ENCODE measurements around the gene PRKCE. TPM values are rescaled to one million over a fixed set of nuclear protein-coding genes. Genes with fewer than 3 reads are reported as not detected.

The PRKCE gene
- total RNA-seq, 1 donor from 2014 or later, result 85.0 TPM

DNA sequence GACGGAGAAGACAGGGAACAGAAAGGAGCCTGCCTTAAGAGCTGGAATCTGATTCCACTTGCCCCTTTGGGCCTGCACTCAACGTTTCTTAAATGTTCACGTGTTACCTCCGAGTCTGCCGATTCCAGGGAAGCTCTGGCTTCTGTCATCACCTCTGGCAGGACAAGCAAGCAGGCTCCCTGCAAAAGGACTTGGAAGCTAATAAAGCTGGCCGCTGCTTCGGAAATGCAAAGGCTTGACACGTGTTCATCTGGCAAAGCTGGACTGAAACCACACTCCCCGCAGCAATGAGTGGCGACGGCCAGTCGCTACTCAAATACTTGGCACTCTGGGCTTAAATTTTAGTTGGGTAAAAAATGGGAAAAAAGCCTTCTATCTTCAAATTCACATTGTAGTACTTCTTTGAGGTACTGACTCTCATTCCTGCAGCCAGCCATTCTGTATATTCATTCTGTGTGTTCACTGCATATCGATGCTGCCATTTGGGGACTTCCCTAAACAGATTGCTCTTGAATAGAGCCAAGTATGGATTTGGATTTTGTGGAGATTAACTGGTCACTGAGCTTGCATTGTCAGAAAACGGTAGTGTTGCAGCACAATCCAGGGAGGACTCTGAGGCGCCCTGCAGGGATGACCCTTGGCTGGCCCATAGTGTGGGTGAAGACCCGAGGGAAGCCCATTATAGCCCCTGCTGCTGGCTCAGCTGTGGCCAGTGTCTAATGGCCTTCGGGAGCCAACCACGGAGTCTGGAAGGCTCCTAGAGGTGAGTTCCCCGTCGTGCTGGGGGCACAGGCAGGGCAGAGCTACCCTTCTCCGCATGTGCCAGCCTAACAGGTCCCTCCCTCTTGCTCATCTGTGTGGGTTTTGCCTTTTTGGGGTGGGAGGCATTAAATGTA lies 231.5 kb downstream of the PRKCE start:
- DNase-seq (no peak), ATAC-seq (no peak)
- intact Hi-C loops (cut with DNase I), result no loop called here
- H3K36me3 ChIP-seq, result no peaks in the 10 kb centered on the region
- H3K4me1 ChIP-seq, result peaks cover 56% of the 10 kb centered on the region
- no peaks in the 10 kb centered on the region for H3K27me3 ChIP-seq (ENCODE audit: low read depth)
- no peak overlapping the region for H3K27ac ChIP-seq
- H3K9me3 ChIP-seq, result no peaks in the 10 kb centered on the region
- no peak overlapping the region for H3K4me3 ChIP-seq
- TF ChIP-seq, protein P1, sequence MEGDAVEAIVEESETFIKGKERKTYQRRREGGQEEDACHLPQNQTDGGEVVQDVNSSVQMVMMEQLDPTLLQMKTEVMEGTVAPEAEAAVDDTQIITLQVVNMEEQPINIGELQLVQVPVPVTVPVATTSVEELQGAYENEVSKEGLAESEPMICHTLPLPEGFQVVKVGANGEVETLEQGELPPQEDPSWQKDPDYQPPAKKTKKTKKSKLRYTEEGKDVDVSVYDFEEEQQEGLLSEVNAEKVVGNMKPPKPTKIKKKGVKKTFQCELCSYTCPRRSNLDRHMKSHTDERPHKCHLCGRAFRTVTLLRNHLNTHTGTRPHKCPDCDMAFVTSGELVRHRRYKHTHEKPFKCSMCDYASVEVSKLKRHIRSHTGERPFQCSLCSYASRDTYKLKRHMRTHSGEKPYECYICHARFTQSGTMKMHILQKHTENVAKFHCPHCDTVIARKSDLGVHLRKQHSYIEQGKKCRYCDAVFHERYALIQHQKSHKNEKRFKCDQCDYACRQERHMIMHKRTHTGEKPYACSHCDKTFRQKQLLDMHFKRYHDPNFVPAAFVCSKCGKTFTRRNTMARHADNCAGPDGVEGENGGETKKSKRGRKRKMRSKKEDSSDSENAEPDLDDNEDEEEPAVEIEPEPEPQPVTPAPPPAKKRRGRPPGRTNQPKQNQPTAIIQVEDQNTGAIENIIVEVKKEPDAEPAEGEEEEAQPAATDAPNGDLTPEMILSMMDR (IDR thresholded peaks at IDR 0.05), result no peak

DNA sequence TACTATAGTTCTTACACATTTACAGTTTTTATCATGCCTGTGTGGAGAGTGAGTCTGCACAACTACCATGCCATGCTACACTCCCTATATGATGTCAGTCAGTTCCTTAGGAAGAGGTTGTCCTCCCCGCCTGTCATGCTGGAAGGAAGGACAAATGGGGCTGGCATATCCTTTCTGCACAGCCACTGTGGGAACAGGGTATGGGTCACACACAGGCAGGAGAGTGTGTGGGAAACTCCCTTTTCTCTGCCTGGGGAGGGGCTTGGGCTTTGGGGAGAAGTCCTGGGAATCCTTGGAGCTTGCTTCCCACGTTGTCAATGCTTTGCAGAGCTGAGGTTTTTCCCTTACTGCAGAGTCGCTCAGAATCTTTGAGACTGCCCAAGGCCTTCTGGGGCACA lies 232.1 kb downstream of the PRKCE start:
- Histone ChIP-seq H3K4me3 (no peak overlapping the region), H3K9me3 (no peaks in the 10 kb centered on the region), H3K36me3 (no peaks in the 10 kb centered on the region), H3K4me1 (peaks cover 61% of the 10 kb centered on the region), H3K27ac (no peak overlapping the region), H3K27me3 (ENCODE audit: low read depth) (no peaks in the 10 kb centered on the region)
- TF ChIP-seq, protein P1 (IDR thresholded peaks at IDR 0.05), result no peak
- DNase-seq (no peak), ATAC-seq (no peak)
- intact Hi-C loops (cut with DNase I), result no loop called here

DNA sequence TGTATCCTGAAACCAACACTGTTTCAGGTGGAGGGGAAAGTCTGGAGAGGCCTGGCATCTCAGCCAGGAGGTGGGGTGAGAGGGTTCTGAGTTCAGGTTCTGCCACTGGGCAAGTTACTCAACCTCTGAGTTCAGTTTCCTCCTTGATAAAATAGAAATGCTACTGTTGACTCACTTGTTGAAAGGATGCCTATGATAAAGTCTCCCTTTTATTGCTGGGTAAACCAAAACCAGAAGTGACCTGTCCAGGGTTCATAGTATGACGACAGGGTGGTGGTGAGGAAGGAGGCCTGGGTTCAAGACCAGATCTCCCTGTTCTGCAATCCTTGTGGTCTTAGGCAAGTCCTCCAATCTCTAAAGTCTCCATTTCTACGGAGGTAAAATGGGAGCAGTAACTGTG lies 232.7 kb downstream of the PRKCE start:
- H3K27ac ChIP-seq, result no peak overlapping the region
- peaks cover 67% of the 10 kb centered on the region for H3K4me1 ChIP-seq
- no peak for ATAC-seq

DNA sequence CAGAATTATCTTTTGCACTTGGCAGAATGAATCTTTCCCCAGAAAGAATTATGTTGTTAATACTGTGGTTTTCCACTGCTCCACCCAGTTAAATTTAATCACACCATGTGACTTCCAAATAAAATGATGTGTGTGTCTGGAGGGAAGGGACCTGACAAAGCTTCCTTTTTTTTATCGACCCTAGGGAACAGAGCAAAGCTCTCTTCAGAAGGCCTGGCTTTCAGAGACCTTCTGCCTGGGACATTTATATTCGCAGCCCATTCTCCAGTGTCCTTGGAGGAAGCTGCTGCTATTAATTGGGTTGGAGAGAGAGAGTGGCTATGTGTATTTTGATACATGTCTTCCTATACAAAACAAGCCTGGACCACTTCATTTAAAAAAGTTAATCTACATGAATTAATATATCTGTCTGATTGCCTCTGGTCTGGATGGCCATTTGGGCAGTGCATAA lies 233.7 kb downstream of the PRKCE start:
- TF ChIP-seq, protein P1 (IDR thresholded peaks at IDR 0.05), result no peak
- H3K27ac ChIP-seq, result peak overlapping the region; percentile 65
- ATAC-seq, result no peak
- H3K4me3 ChIP-seq, result no peak overlapping the region
- H3K4me1 ChIP-seq, result peaks cover 74% of the 10 kb centered on the region
- no peaks in the 10 kb centered on the region for H3K36me3 ChIP-seq
- DNase-seq, result no peak
- no peaks in the 10 kb centered on the region for H3K9me3 ChIP-seq
- intact Hi-C loops (cut with DNase I), result no loop called here
- no peaks in the 10 kb centered on the region for H3K27me3 ChIP-seq (ENCODE audit: low read depth)

More for the DNA sequence above, 232.7 kb downstream of the PRKCE start:
- intact Hi-C loops (cut with DNase I), result no loop called here
- TF ChIP-seq, protein P1 (IDR thresholded peaks at IDR 0.05), result no peak
- Histone ChIP-seq H3K4me3 (no peak overlapping the region), H3K9me3 (no peaks in the 10 kb centered on the region), H3K36me3 (no peaks in the 10 kb centered on the region), H3K27me3 (ENCODE audit: low read depth) (no peaks in the 10 kb centered on the region)
- no peak for DNase-seq

DNA sequence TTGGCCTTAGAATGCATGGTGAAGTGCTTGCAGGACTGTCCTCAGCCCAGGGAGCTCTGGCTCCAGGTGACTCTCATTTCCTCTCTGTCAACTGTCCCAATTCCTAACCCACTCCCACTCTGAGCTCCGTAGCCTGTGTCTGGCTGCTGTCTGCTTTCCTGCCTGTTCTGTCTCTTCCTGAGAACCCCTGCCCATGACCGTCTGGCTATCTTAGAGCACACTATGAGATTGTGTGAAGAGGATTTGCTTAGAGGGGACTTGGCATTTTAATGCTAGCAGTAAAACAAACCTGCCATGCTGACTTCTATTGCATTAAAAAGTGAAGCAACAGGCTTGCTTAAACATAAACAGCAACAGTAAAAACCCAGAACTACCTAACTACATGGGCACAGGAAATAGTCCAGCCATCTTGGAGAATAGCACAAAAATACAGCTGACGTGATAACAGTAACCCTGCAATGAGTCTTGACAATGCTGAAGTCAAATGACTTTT lies 234.7 kb downstream of the PRKCE start:
- Histone ChIP-seq H3K9me3 (no peaks in the 10 kb centered on the region), H3K36me3 (no peaks in the 10 kb centered on the region), H3K27ac (peak overlapping the region; percentile 65), H3K27me3 (ENCODE audit: low read depth) (no peaks in the 10 kb centered on the region), H3K4me1 (peaks cover 85% of the 10 kb centered on the region), H3K4me3 (no peak overlapping the region)
- intact Hi-C loops (cut with DNase I), result no loop called here
- ATAC-seq, result no peak
- TF ChIP-seq, protein P1 (IDR thresholded peaks at IDR 0.05), result no peak
- no peak for DNase-seq
